ENCODE results near the gene PRELID3B. TPM values are rescaled to one million over a fixed set of nuclear protein-coding genes. Genes with fewer than 3 reads are reported as not detected.

The PRELID3B gene
- total and polyA plus RNA-seq, 2 of the 13 experiments (the other 11 are each of a cell fraction or from before 2014, with no cell fraction given): 23.3 to 42.6 TPM

DNA sequence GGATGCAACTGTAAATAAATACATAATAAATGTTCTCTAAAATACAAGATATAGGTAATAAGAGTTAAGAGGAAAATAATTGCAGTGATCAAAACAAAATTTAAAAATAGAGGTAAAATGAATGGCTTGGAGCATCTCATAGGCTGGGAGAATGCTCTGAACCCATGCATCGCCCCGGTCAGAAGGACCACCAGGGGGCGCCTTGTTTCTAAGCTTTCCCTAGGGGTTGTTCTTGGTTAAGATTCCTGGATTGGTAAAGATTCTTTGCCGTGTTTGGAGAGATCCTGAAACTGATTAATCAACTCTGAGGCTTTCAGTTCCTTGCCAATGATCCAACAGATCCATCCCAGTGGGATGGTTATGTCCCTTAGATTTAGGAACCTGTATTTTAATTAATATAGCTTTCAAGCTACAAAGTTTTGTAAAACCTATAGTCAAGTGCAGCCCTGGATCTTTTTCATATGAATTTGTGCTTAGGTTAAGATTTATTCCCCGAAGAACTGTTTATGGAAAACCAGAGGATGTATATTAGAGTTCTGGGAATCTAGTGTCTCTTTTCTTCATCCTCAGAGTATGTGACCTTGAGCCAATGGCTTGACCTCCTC is 45.3 kb upstream of the PRELID3B start (continued):
- TF ChIP-seq FOSL1 (CRISPR knock-in tag; IDR thresholded peaks at IDR 0.05; ENCODE audit: borderline replicate concordance) (no peak), RBM39 (IDR thresholded peaks at IDR 0.05; ENCODE audit: low read depth, low read length, poor library complexity, severe bottlenecking) (no peak), FOXA3 (CRISPR knock-in tag; IDR thresholded peaks at IDR 0.05) (0 out of 2 replicates have a peak, but pooled peaks have one; percentile 15), MTA1 (CRISPR knock-in tag; IDR thresholded peaks at IDR 0.05; ENCODE audit: borderline replicate concordance) (no peak), SIX1 (CRISPR knock-in tag; IDR thresholded peaks at IDR 0.05; ENCODE audit: borderline replicate concordance) (0 out of 2 replicates have a peak, but pooled peaks have one; percentile 49), EED (CRISPR knock-in tag; IDR thresholded peaks at IDR 0.05) (no peak), MTF2 (CRISPR knock-in tag; IDR thresholded peaks at IDR 0.05; ENCODE audit: borderline replicate concordance) (no peak), SMC3 (IDR thresholded peaks at IDR 0.05; ENCODE audit: low read length) (peak; percentile 96), POLR2A (IDR thresholded peaks at IDR 0.05; ENCODE audit: insufficient read depth in 1 of 2, low read depth in 2 of 2, low read length in 2 of 2) (no peak), ZSCAN29 (CRISPR knock-in tag; conservative IDR thresholded peaks at IDR 0.05) (no peak), KLF13 (CRISPR knock-in tag; IDR thresholded peaks at IDR 0.05) (no peak), ZNF788 (CRISPR knock-in tag; IDR thresholded peaks at IDR 0.05; ENCODE audit: borderline replicate concordance) (no peak), ZNF383 (CRISPR knock-in tag; IDR thresholded peaks at IDR 0.05; ENCODE audit: borderline replicate concordance) (no peak), FOXP1 (IDR thresholded peaks at IDR 0.05) (no peak), FOXP1 (CRISPR knock-in tag; IDR thresholded peaks at IDR 0.05) (no peak), SNAPC2 (CRISPR knock-in tag; IDR thresholded peaks at IDR 0.05) (no peak), RARA (CRISPR knock-in tag; IDR thresholded peaks at IDR 0.05) (no peak)
- TF ChIP-seq, protein P1, sequence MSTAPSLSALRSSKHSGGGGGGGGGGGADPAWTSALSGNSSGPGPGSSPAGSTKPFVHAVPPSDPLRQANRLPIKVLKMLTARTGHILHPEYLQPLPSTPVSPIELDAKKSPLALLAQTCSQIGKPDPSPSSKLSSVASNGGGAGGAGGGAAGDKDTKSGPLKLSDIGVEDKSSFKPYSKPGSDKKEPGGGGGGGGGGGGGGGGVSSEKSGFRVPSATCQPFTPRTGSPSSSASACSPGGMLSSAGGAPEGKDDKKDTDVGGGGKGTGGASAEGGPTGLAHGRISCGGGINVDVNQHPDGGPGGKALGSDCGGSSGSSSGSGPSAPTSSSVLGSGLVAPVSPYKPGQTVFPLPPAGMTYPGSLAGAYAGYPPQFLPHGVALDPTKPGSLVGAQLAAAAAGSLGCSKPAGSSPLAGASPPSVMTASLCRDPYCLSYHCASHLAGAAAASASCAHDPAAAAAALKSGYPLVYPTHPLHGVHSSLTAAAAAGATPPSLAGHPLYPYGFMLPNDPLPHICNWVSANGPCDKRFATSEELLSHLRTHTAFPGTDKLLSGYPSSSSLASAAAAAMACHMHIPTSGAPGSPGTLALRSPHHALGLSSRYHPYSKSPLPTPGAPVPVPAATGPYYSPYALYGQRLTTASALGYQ (CRISPR knock-in tag; IDR thresholded peaks at IDR 0.05): no peak
- TF ChIP-seq, protein P2, sequence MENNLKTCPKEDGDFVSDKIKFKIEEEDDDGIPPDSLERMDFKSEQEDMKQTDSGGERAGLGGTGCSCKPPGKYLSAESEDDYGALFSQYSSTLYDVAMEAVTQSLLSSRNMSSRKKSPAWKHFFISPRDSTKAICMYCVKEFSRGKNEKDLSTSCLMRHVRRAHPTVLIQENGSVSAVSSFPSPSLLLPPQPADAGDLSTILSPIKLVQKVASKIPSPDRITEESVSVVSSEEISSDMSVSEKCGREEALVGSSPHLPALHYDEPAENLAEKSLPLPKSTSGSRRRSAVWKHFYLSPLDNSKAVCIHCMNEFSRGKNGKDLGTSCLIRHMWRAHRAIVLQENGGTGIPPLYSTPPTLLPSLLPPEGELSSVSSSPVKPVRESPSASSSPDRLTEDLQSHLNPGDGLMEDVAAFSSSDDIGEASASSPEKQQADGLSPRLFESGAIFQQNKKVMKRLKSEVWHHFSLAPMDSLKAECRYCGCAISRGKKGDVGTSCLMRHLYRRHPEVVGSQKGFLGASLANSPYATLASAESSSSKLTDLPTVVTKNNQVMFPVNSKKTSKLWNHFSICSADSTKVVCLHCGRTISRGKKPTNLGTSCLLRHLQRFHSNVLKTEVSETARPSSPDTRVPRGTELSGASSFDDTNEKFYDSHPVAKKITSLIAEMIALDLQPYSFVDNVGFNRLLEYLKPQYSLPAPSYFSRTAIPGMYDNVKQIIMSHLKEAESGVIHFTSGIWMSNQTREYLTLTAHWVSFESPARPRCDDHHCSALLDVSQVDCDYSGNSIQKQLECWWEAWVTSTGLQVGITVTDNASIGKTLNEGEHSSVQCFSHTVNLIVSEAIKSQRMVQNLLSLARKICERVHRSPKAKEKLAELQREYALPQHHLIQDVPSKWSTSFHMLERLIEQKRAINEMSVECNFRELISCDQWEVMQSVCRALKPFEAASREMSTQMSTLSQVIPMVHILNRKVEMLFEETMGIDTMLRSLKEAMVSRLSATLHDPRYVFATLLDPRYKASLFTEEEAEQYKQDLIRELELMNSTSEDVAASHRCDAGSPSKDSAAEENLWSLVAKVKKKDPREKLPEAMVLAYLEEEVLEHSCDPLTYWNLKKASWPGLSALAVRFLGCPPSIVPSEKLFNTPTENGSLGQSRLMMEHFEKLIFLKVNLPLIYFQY (CRISPR knock-in tag; IDR thresholded peaks at IDR 0.05; ENCODE audit: borderline replicate concordance): 0 out of 2 replicates have a peak, but pooled peaks have one; percentile 35
- TF ChIP-seq, protein P3, sequence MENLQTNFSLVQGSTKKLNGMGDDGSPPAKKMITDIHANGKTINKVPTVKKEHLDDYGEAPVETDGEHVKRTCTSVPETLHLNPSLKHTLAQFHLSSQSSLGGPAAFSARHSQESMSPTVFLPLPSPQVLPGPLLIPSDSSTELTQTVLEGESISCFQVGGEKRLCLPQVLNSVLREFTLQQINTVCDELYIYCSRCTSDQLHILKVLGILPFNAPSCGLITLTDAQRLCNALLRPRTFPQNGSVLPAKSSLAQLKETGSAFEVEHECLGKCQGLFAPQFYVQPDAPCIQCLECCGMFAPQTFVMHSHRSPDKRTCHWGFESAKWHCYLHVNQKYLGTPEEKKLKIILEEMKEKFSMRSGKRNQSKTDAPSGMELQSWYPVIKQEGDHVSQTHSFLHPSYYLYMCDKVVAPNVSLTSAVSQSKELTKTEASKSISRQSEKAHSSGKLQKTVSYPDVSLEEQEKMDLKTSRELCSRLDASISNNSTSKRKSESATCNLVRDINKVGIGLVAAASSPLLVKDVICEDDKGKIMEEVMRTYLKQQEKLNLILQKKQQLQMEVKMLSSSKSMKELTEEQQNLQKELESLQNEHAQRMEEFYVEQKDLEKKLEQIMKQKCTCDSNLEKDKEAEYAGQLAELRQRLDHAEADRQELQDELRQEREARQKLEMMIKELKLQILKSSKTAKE (CRISPR knock-in tag; IDR thresholded peaks at IDR 0.05; ENCODE audit: borderline replicate concordance): no peak
- TF ChIP-seq, protein P4, sequence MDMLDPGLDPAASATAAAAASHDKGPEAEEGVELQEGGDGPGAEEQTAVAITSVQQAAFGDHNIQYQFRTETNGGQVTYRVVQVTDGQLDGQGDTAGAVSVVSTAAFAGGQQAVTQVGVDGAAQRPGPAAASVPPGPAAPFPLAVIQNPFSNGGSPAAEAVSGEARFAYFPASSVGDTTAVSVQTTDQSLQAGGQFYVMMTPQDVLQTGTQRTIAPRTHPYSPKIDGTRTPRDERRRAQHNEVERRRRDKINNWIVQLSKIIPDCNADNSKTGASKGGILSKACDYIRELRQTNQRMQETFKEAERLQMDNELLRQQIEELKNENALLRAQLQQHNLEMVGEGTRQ (IDR thresholded peaks at IDR 0.05; ENCODE audit: low read depth, low read length): no peak
- TF ChIP-seq, protein P4 (CRISPR knock-in tag; IDR thresholded peaks at IDR 0.05; ENCODE audit: borderline replicate concordance): no peak

Data from HepG2 (cell line).